ENCODE measurements around the gene CHTF18.
A peak's percentile ranks its signal among the peaks of the same experiment; 100 is the strongest.
"Not testable (repeated sequence)": the region's sequence is repeated elsewhere in the genome, so short reads cannot be mapped to it uniquely, and the experiment has no call there.

The CHTF18 gene

GRCh38 chr16:822174-822908 lies 33.9 kb downstream of the CHTF18 start:
- no peak for DNase-seq
- intact Hi-C loops (cut with DNase I), result no loop called here

- intact Hi-C loops (cut with DNase I), result no loop called here
These were observed 34.5 kb downstream of the CHTF18 start for GRCh38 chr16:822909-823297.

GRCh38 chr16:824194-824593 lies 35.8 kb downstream of the CHTF18 start:
- intact Hi-C loops (cut with DNase I), result no loop called here
- no peak for DNase-seq

More at GRCh38 chr16:822909-823297, 34.5 kb downstream of the CHTF18 start:
- no peak for DNase-seq

- DNase-seq, result no peak
- intact Hi-C loops (cut with DNase I), result no loop called here
These were observed 36.2 kb downstream of the CHTF18 start for GRCh38 chr16:824601-825000.

GRCh38 chr16:825341-826061 lies 37.1 kb downstream of the CHTF18 start:
- intact Hi-C loops (cut with DNase I), result no loop called here
- peak in 8 of 10 donors; percentile 37 to 91 (median 50) for DNase-seq

GRCh38 chr16:827513-827912 lies 39.1 kb downstream of the CHTF18 start:
- intact Hi-C loops (cut with DNase I), result no loop called here

GRCh38 chr16:828891-829290 lies 40.5 kb downstream of the CHTF18 start:
- intact Hi-C loops (cut with DNase I), result no loop called here
- DNase-seq, result no peak

More at GRCh38 chr16:827513-827912, 39.1 kb downstream of the CHTF18 start:
- DNase-seq, result no peak

- intact Hi-C loops (cut with DNase I), result no loop called here
- no peak for DNase-seq
These were observed 41.9 kb downstream of the CHTF18 start for GRCh38 chr16:830107-830870.

- DNase-seq, result no peak
- intact Hi-C loops (cut with DNase I), result no loop called here
These were observed 42.6 kb downstream of the CHTF18 start for GRCh38 chr16:830871-831570.

- intact Hi-C loops (cut with DNase I), result no loop called here
These were observed 43.4 kb downstream of the CHTF18 start for GRCh38 chr16:831571-832413.

GRCh38 chr16:832652-833336 lies 44.4 kb downstream of the CHTF18 start:
- intact Hi-C loops (cut with DNase I), result no loop called here
- DNase-seq, result no peak

More at GRCh38 chr16:831571-832413, 43.4 kb downstream of the CHTF18 start:
- DNase-seq, result no peak

- intact Hi-C loops (cut with DNase I), result no loop called here
- no peak for DNase-seq
These were observed 45.0 kb downstream of the CHTF18 start for GRCh38 chr16:833411-833810.

GRCh38 chr16:835373-835772 lies 47.0 kb downstream of the CHTF18 start:
- DNase-seq, result no peak
- intact Hi-C loops (cut with DNase I), result no loop called here

- no peak for DNase-seq
- intact Hi-C loops (cut with DNase I), result no loop called here
These were observed 47.8 kb downstream of the CHTF18 start for GRCh38 chr16:836221-836620.

- intact Hi-C loops (cut with DNase I); DNase-seq: not testable (repeated sequence)
These were observed 48.4 kb downstream of the CHTF18 start for GRCh38 chr16:836822-837221.

- intact Hi-C loops (cut with DNase I), result no loop called here
- DNase-seq, result no peak
These were observed 50.3 kb downstream of the CHTF18 start for GRCh38 chr16:838741-839140.

GRCh38 chr16:839643-840408 lies 51.4 kb downstream of the CHTF18 start:
- DNase-seq, result peak in 2 of 10 donors; percentile 69 to 72
- intact Hi-C loops (cut with DNase I), result no loop called here
